Measurements from ENCODE around the gene ABCG1.

DNA sequence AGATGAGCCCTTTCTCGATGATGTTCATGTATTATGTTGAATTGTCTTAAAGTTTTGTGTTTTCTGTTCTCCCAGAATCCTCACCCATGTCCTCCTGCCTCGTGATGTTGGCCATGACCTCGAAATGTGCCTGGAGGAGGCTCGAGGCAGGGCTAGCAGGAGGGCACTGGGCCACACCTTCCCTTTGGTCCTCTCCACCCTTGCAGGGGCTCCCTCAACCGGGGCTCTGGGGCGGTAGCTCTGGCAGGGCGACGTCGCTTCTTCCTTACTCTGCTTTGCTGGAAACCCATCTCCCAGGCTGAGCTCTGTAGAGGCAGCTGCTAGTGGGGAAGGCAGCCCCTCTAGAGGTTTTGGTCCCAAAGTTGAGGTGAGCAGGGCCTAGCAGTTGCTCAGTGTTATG lies 82.0 kb downstream of the ABCG1 start:
- TF ChIP-seq GATA3 (IDR thresholded peaks at IDR 0.05; ENCODE audit: low read depth, low read length) (no peak), GATA2 (IDR thresholded peaks at IDR 0.05; ENCODE audit: low read depth, low read length) (no peak)
